Astrocyte (in vitro differentiated cells and primary cell): ENCODE results near the gene ZFYVE27. TPM values are rescaled to one million over a fixed set of nuclear protein-coding genes. Genes with fewer than 3 reads are reported as not detected.

Experiments
- DNase-seq: peaks from one replicate; pipeline ENCODE4 v3.0.0-alpha.2; 2010; ENCODE audit warnings: low read depth
- FAIRE-seq: peaks from 2 replicates; lab custom pipeline; 2011; peaks lifted over from hg19 to GRCh38; lab: Jason Lieb, UNC
- H2AFZ ChIP-seq: 2 replicates; pipeline ENCODE4 v1.6.0; 2012; ENCODE audit warnings: low read depth, low read length, inconsistent platforms
- H3K27ac ChIP-seq: 2 replicates; pipeline ENCODE4 v1.5.1; 2011; ENCODE audit warnings: low read depth, low read length, inconsistent platforms
- H3K27me3 ChIP-seq: 2 replicates; pipeline ENCODE4 v1.6.0; 2011; ENCODE audit warnings: low read length, inconsistent platforms; ENCODE audit not compliant: insufficient read depth
- H3K36me3 ChIP-seq: 2 replicates; pipeline ENCODE4 v1.5.1; 2011; ENCODE audit warnings: low read length, inconsistent platforms; ENCODE audit not compliant: insufficient read depth
- H3K4me1 ChIP-seq: 2 replicates; pipeline ENCODE4 v1.5.1; 2011; ENCODE audit warnings: low read length, inconsistent platforms; ENCODE audit not compliant: insufficient read depth
- H3K4me2 ChIP-seq: 2 replicates; pipeline ENCODE4 v1.6.0; 2012; ENCODE audit warnings: low read length, inconsistent platforms
- H3K4me3 ChIP-seq: 2 replicates; pipeline ENCODE4 v1.5.1; 2011; ENCODE audit warnings: low read depth, mild to moderate bottlenecking, low read length, inconsistent platforms; ENCODE audit not compliant: insufficient read depth
- H3K79me2 ChIP-seq: 2 replicates; pipeline ENCODE4 v1.6.0; 2012; ENCODE audit warnings: mild to moderate bottlenecking, low read length, inconsistent platforms; ENCODE audit not compliant: insufficient read depth
- H3K9ac ChIP-seq: 2 replicates; pipeline ENCODE4 v1.6.0; 2012; ENCODE audit warnings: mild to moderate bottlenecking, low read length, inconsistent platforms
- H3K9me3 ChIP-seq: 2 replicates; pipeline ENCODE4 v1.5.1; 2012; ENCODE audit warnings: low read depth, mild to moderate bottlenecking, low read length, inconsistent platforms; ENCODE audit not compliant: insufficient read depth
- H4K20me1 ChIP-seq: 2 replicates; pipeline ENCODE4 v1.6.0; 2012; ENCODE audit warnings: low read length, inconsistent platforms; ENCODE audit not compliant: insufficient read depth
- H3K27ac Mint-ChIP-seq: one replicate; pipeline ENCODE4 v1.8.0; 2021; ENCODE audit warnings: mild to moderate bottlenecking, mixed read lengths; ENCODE audit not compliant: unreplicated experiment
- H3K27me3 Mint-ChIP-seq: one replicate; pipeline ENCODE4 v1.8.0; 2021; ENCODE audit warnings: low read depth, mixed read lengths; ENCODE audit not compliant: unreplicated experiment
- H3K36me3 Mint-ChIP-seq: one replicate; pipeline ENCODE4 v1.8.0; 2021; ENCODE audit warnings: low read depth, mixed read lengths; ENCODE audit not compliant: unreplicated experiment
- H3K4me1 Mint-ChIP-seq: one replicate; pipeline ENCODE4 v1.8.0; 2021; ENCODE audit warnings: low read depth, mixed read lengths; ENCODE audit not compliant: unreplicated experiment
- H3K4me3 Mint-ChIP-seq: one replicate; pipeline ENCODE4 v1.8.0; 2021; ENCODE audit warnings: mild to moderate bottlenecking, moderate library complexity, mixed read lengths; ENCODE audit not compliant: unreplicated experiment
- H3K9me3 Mint-ChIP-seq: one replicate; pipeline ENCODE4 v1.8.0; 2021; ENCODE audit warnings: mild to moderate bottlenecking, mixed read lengths; ENCODE audit not compliant: unreplicated experiment
- CTCF ChIP-seq: IDR thresholded peaks from 2 replicates; pipeline ENCODE4 v1.5.1; 2011; ENCODE audit warnings: low read depth, mild to moderate bottlenecking, inconsistent platforms, low read length, moderate library complexity; ENCODE audit not compliant: insufficient read depth
- EZH2 ChIP-seq: IDR thresholded peaks from 2 replicates; pipeline ENCODE4 v1.6.1; 2012; ENCODE audit warnings: mild to moderate bottlenecking, low read length, inconsistent platforms; ENCODE audit not compliant: insufficient read depth
- total RNA-seq: library from RNA; stranded (reverse); gene quantifications from 2 replicates; pipeline ENCODE4 v1.2.1, GENCODE V29; 2021

ZFYVE27 gene
- total RNA-seq, 1 donor from 2014 or later = 32.8 TPM

GRCh38 chr10:97708976-97709946 lies 27.7 kb upstream of the ZFYVE27 start:
- Histone ChIP-seq H3K4me1 (peaks cover 16% of the 10 kb centered on the region), H3K4me3 (no peak overlapping the region), H3K27me3 (no peaks in the 10 kb centered on the region), H4K20me1 (no peaks in the 10 kb centered on the region), H3K4me2 (peak overlapping the region; percentile 36), H3K27ac (no peak overlapping the region), H3K9ac (no peak overlapping the region), H3K9me3 (no peaks in the 10 kb centered on the region), H3K36me3 (no peaks in the 10 kb centered on the region), H2AFZ (no peak overlapping the region), H3K79me2 (peaks cover 12% of the 10 kb centered on the region)
- peaks cover 1% of the 10 kb centered on the region for H3K9me3 Mint-ChIP-seq
- peak; percentile 68 for DNase-seq
- H3K36me3 Mint-ChIP-seq = no peaks in the 10 kb centered on the region
- peaks cover 19% of the 10 kb centered on the region for H3K4me1 Mint-ChIP-seq
- TF ChIP-seq CTCF (peak; percentile 78), EZH2 (no peak)
- no peak overlapping the region for H3K27ac Mint-ChIP-seq
- peaks cover 6% of the 10 kb centered on the region for H3K27me3 Mint-ChIP-seq
- no peak for FAIRE-seq
- H3K4me3 Mint-ChIP-seq = peak overlapping the region; percentile 58

- Mint-ChIP-seq H3K4me1 (peaks cover 32% of the 10 kb centered on the region), H3K27ac (no peak overlapping the region), H3K27me3 (peaks cover 4% of the 10 kb centered on the region), H3K36me3 (peaks cover 5% of the 10 kb centered on the region), H3K9me3 (peaks cover 1% of the 10 kb centered on the region), H3K4me3 (peak overlapping the region; percentile 66)
- Histone ChIP-seq H3K27me3 (no peaks in the 10 kb centered on the region), H3K4me3 (no peak overlapping the region), H3K36me3 (peaks cover 3% of the 10 kb centered on the region), H3K4me1 (peaks cover 35% of the 10 kb centered on the region), H3K9ac (no peak overlapping the region), H3K27ac (no peak overlapping the region), H2AFZ (no peak overlapping the region), H3K9me3 (no peaks in the 10 kb centered on the region), H3K79me2 (peaks cover 39% of the 10 kb centered on the region), H3K4me2 (no peak overlapping the region), H4K20me1 (peaks cover 21% of the 10 kb centered on the region)
- DNase-seq (no peak), FAIRE-seq (no peak)
- TF ChIP-seq CTCF = no peak
- TF ChIP-seq EZH2 = no peak
Measured at GRCh38 chr10:97711640-97712572, 25.0 kb upstream of the ZFYVE27 start.
